Caco-2 (cell line): ENCODE measurements around the gene CHKB. TPM values are rescaled to one million over a fixed set of nuclear protein-coding genes. Genes with fewer than 3 reads are reported as not detected.

Source experiments
- Bru-seq: library from RNA; stranded (reverse); fragments of 400-500 nt; gene quantifications from one replicate; lab custom pipeline; 2021; lab: Mats Ljungman, UMichigan
- BruChase-seq, 2 experiments: library from RNA; stranded (reverse); fragments of 400-500 nt; gene quantifications; one replicate each; lab custom pipeline; 2021; lab: Mats Ljungman, UMichigan
- BruUV-seq: library from RNA; stranded (reverse); fragments of 400-500 nt; replicated peaks from 2 replicates; lab custom pipeline; 2021; lab: Mats Ljungman, UMichigan
- CTCF ChIA-PET: fragments of 300-600 bp; sonication (Branson Sonifier 250); formaldehyde crosslinking; loops from one replicate; lab custom pipeline; 2022; ENCODE audit warnings: antibody characterized with exemption; lab: Charles Lee
- POLR2A ChIA-PET: fragments of 300-600 bp; sonication (Branson Sonifier 250); formaldehyde crosslinking; loops from one replicate; lab custom pipeline; 2022; ENCODE audit warnings: antibody characterized with exemption; lab: Charles Lee
- DNase-seq, 2 experiments: peaks; one replicate each; pipeline versions ENCODE4 v3.0.0 to v3.0.0-alpha.2; 2020 to 2022
- H3K27me3 ChIP-seq: replicated peaks from 2 replicates; pipeline ENCODE4 v1.6.0; 2011; ENCODE audit warnings: low read length; ENCODE audit not compliant: control insufficient read depth, insufficient read depth
- H3K36me3 ChIP-seq: 2 replicates; pipeline ENCODE4 v1.5.1; 2011; ENCODE audit warnings: low read length; ENCODE audit not compliant: control insufficient read depth, insufficient read depth
- H3K4me1 ChIP-seq: fragments of 250-450 bp; sonication (Bioruptor Pico); 2 replicates; pipeline ENCODE4 v1.5.1; 2020; ENCODE audit warnings: mild to moderate bottlenecking
- H3K4me3 ChIP-seq: 2 replicates; pipeline ENCODE4 v1.5.1; 2011; ENCODE audit warnings: low read depth, mild to moderate bottlenecking, control low read depth, low read length
- H3K9me3 ChIP-seq: fragments of 250-450 bp; sonication (Bioruptor Pico); 2 replicates; pipeline ENCODE4 v1.5.1; 2020; ENCODE audit warnings: mild to moderate bottlenecking, moderate library complexity
- H3K27ac Mint-ChIP-seq: one replicate; pipeline ENCODE4 v1.8.0; 2022; ENCODE audit warnings: mixed read lengths; ENCODE audit not compliant: unreplicated experiment
- H3K27me3 Mint-ChIP-seq: one replicate; pipeline ENCODE4 v1.8.0; 2022; ENCODE audit warnings: mixed read lengths; ENCODE audit not compliant: insufficient read depth, unreplicated experiment
- H3K36me3 Mint-ChIP-seq: one replicate; pipeline ENCODE4 v1.8.0; 2022; ENCODE audit warnings: mild to moderate bottlenecking, mixed read lengths; ENCODE audit not compliant: insufficient read depth, unreplicated experiment
- H3K4me1 Mint-ChIP-seq: one replicate; pipeline ENCODE4 v1.8.0; 2022; ENCODE audit warnings: low read depth, mixed read lengths; ENCODE audit not compliant: unreplicated experiment
- H3K4me3 Mint-ChIP-seq: one replicate; pipeline ENCODE4 v1.8.0; 2022; ENCODE audit warnings: mild to moderate bottlenecking, moderate library complexity, mixed read lengths; ENCODE audit not compliant: unreplicated experiment
- H3K9me3 Mint-ChIP-seq: one replicate; pipeline ENCODE4 v1.8.0; 2022; ENCODE audit warnings: mixed read lengths; ENCODE audit not compliant: unreplicated experiment
- CTCF ChIP-seq, 2 experiments: fragments of 200-600 bp in 1 of 2; IDR thresholded peaks; 1 replicate in 1 of 2; 2 replicates in 1 of 2; pipeline versions ENCODE4 v1.5.1 to v1.8.0; 2011 to 2022; ENCODE audit warnings: antibody characterized with exemption in 1 of 2, control low read depth in 1 of 2, inconsistent platforms in 1 of 2, low read depth in 1 of 2, low read length in 1 of 2, mild to moderate bottlenecking in 1 of 2, moderate library complexity in 1 of 2; ENCODE audit not compliant: insufficient read depth in 1 of 2, severe bottlenecking in 1 of 2, unreplicated experiment in 1 of 2
- intact Hi-C: fragments of 100-400 bp; cut with micrococcal nuclease; formaldehyde crosslinking; loops from one replicate; pipeline ENCODE4 v1.10.0; 2022; ENCODE audit not compliant: unreplicated experiment
- long read RNA-seq: library from polyadenylated mRNA; stranded (forward); transcript quantifications from one replicate; pipeline ENCODE4 v2.0.0, GENCODE V29; 2022
- total RNA-seq: library from RNA; stranded (reverse); gene quantifications from 2 replicates; pipeline ENCODE4 v1.2.3, GENCODE V29; 2022

The CHKB gene
- total RNA-seq: 43.3 and 45.4 TPM in 2 replicates
- percentile 71 among the genes with signal in this experiment for Bru-seq, nascent RNA
- percentile 78 among the genes with signal in this experiment for BruChase-seq, experiment 1, labeled RNA remaining after a 2-hour chase
- percentile 83 among the genes with signal in this experiment for BruChase-seq, experiment 2, labeled RNA remaining after a 6-hour chase
- long read RNA-seq, transcript CHKB-201 (11 exons, 1,638 nt): major isoform, 18 of 44 reads
- long read RNA-seq, transcript CHKB-212 (9 exons, 2,069 nt): minor isoform, 5 of 44 reads
- long read RNA-seq, partial matches to known transcripts: 8 of 44 reads
- long read RNA-seq, other reads (novel, unspliced or antisense): 10 of 44 reads

GRCh38 chr22:50582493-50583293 lies at the start of gene CHKB:
CHKB (minus strand) TSS chr22:50582849; CDS start chr22:50582781, 68 bp downstream.
- H3K4me1 ChIP-seq: peaks cover 23% of the 10 kb centered on the region
- H3K4me3 ChIP-seq: peak within 1 kb of the TSS; percentile 69
- Mint-ChIP-seq H3K36me3 (peaks cover 4% of the 10 kb centered on the region), H3K4me1 (no peaks in the 10 kb centered on the region), H3K27me3 (no peaks in the 10 kb centered on the region), H3K9me3 (no peaks in the 10 kb centered on the region), H3K4me3 (peak within 1 kb of the TSS; percentile 78), H3K27ac (peak within 1 kb of the TSS; percentile 97)
- no TSS peak for BruUV-seq
- intact Hi-C loops: loop anchor here (1.0 to 5.0 kb wide), 2 partner anchors 19 to 55 kb away; partner anchors contain the start of gene SCO2
- DNase-seq: peak; percentile 97 to 99
- no peaks in the 10 kb centered on the region for H3K27me3 ChIP-seq
- no peaks in the 10 kb centered on the region for H3K9me3 ChIP-seq
- peaks cover 1% of the 10 kb centered on the region; the same call in 1 of the 2 replicates for H3K36me3 ChIP-seq
- POLR2A ChIA-PET: interaction anchor here (0.7 to 1.4 kb wide), 6 partner anchors 14 to 75 kb away, joined by 3 to 5 read pairs (median 4); partner anchors contain the start of genes ARSA, LMF2 and NCAPH2
- TF ChIP-seq CTCF (IDR thresholded peaks at IDR 0.05; ENCODE audit: insufficient read depth in 1 of 2, low read depth in 1 of 2, low read length in 1 of 2, severe bottlenecking in 1 of 2, unreplicated experiment in 1 of 2): no peak
- CTCF ChIA-PET: interaction anchor here (0.7 to 2.2 kb wide), 7 partner anchors 19 to 57 kb away, joined by 3 to 9 read pairs (median 8); partner anchors contain the start of genes ARSA, SCO2 and SYCE3

- no peak for TF ChIP-seq CTCF (IDR thresholded peaks at IDR 0.05; ENCODE audit: insufficient read depth in 1 of 2, low read depth in 1 of 2, low read length in 1 of 2, severe bottlenecking in 1 of 2, unreplicated experiment in 1 of 2)
- no peak for DNase-seq
- ChIA-PET POLR2A (no interaction called here), CTCF (no interaction called here)
- H3K9me3 ChIP-seq: no peaks in the 10 kb centered on the region
- no TSS peak for BruUV-seq
- Mint-ChIP-seq H3K27ac (no peak overlapping the region), H3K4me1 (peaks cover 10% of the 10 kb centered on the region), H3K4me3 (no peak overlapping the region), H3K9me3 (no peaks in the 10 kb centered on the region), H3K27me3 (no peaks in the 10 kb centered on the region), H3K36me3 (no peaks in the 10 kb centered on the region)
- H3K27me3 ChIP-seq: no peaks in the 10 kb centered on the region
- peaks cover 8% of the 10 kb centered on the region for H3K4me1 ChIP-seq
- no peak overlapping the region for H3K4me3 ChIP-seq
- intact Hi-C loops: no loop called here
- no peaks in the 10 kb centered on the region; the same call in 1 of the 2 replicates for H3K36me3 ChIP-seq
Measured at GRCh38 chr22:50630376-50630775, 47.7 kb upstream of the CHKB start.
